Measurements from ENCODE around the gene VWA8.
"Not testable (repeated sequence)": the region's sequence is repeated elsewhere in the genome, so short reads cannot be mapped to it uniquely, and the experiment has no call there.

Gene VWA8

DNA sequence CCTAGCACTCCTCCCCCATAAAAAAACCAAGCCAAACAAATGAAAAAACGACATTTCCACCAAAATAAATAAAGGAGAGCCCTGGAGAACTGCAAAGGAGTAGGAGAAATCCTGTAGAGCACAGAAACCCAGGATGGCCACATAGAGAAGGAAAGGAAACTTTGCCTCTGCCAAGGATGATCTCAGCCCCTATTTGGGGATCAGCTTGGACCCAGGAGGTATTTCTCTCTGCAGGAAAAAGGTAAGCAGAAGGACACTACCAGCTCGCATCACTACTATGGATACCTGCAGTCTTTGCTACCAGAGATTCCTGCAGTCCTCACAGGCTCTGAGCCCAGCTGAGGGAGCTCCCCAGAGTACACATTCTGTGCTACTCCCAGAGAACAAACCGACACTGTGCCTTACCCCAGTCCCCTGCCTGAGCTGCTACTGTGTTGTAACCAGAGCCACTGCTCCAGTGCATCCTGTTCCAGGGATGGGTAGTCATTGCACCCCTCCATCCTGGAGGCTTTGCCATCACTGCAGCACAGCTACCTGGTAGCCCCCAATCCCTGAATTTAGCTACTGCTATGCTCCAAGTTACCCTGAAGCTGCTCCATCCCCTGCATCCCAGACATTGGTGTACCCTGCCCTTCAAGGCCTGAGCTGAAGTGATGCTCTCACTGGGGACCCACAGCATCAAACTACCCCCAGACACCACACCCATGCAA, 41.7 kb downstream of the VWA8 start:
- DNase-seq, result no peak

DNA sequence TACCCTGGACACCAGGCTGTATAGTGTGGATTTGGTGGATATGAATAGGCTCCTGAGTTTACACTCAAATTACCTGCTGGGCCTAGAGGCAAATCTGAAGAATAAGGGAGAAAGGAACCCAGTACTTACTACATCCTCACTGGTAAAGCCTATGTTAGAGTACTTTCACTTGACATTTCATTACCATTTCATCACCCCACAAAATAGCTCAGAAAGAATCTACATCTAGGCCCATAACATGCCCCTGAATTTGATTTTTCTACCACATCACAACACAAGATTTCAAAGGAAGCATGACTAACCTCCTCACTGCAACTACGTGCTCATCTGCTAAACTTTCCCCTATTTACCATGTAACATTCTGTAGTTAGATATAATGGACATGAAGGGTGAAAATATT, 43.3 kb downstream of the VWA8 start:
- no peak for DNase-seq

DNA sequence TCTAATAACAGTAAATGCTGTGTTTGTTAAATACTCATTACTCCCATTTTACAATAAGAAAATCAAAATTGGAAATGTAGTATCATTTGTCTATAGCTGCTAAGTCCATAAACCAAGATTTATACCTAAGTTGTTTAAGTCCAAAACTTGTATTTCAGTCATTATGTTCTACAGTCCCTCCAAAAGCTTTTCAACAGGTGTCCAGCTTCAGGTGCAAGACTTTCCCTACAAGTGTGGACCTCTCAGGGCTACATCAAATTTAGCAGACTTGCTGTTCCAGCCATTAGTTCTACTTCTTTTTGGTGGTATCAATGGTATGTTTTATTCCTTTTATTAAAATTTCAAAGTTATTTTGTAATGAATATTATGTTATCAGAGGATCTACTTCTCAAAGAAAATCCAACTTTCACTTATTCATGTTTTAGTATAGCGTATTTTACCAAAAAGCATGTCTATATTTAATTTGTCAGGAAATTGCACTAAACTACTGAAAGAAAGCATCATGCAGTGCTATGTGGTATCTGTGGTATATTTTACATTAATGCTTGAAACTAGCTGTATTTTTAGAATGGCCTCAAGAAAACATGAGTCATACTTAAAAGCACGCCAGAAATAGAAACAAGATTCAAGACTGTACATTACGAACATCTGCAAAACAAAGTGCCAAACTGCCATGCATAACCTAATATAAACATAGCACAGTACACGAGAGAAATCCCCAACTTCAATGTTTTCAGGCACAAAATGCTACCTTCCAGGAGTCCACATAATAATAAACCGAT, 44.5 kb downstream of the VWA8 start:
- DNase-seq, result peak; percentile 73

DNA sequence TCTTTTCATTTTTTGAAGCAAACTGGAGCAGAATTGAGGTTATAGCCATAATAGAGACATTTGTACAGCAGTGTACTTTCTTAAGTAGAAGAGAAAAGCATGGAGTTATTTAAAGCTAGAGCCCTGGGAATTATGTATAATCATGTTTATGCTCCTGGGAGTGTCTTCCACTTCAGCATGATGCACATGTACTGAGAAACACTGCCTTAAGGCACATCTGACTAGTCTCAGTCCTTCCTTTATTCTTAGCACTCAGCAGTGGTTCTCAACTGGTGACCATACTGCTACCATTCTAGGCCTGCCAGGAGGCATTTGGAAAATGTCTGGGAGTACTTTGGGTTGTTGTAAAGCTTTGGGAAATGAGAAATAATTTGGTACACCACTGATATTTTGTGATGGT, 45.8 kb downstream of the VWA8 start:
- no peak for DNase-seq

DNA sequence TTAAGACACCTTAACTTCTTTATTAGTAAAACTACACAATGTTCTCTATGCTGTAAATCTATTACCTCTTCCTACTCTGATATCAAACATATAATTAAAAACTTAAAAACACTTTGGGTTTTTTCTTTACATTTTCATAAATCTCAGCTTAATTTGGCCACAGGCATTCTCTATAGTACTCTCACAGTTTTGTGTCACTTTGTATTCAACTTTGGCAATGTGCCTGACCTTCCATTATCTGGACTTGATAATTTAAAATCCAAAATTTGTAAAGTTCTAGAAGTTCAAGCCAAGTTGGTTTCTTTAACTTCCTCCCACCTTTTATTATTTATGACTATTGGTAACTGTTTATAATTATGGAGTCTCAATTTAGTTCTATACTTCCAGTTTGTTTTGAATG, 46.4 kb downstream of the VWA8 start:
- DNase-seq, result no peak

DNA sequence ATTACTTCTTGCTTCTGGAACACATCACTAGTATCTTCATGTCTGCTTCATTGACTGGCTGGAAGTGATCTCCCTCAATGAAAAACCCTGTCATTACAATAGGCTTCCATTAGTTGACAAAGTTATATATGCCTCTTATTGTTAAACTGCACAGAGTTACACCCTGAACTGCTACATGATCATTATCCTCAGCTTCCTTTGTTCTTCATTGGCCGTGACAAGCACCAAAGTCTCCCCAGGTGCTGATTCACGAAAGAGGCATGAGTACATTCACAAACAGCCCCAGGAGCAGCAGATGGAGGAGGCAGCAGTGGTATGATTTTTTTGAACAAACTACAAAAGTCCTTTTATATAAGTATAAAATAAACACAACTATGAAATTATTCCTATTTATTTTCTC, 51.4 kb downstream of the VWA8 start:
- no peak for DNase-seq

DNA sequence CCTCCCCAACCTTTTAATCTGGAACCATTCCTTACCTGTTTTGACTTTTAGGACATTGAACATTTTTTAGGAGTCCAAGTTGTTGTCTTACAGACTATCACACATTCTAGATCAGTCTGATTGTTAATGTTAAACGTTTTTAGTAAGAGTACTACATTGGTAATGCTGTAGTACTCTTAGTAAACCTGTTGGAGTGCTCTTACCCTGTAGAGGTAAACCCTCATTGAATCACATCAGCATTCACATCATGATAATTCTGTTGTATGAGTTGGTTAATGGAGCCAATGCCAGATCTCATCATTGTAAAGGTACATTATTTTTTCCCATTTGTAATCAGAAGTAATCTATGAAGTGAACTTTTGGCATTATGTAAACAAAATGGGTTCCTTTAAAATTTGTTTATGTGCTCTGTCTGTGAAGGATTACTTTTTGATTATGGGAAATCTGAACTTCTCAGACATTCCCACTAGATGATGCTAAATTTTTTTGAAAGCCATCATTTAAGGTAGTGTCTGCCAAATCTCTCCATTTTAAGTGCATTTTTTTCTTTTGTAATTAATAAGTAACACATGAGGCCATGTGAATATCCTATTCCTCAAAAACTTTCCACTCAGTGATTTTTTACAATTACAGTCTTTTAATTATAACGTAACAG, 55.2 kb downstream of the VWA8 start:
- no peak for DNase-seq

DNA sequence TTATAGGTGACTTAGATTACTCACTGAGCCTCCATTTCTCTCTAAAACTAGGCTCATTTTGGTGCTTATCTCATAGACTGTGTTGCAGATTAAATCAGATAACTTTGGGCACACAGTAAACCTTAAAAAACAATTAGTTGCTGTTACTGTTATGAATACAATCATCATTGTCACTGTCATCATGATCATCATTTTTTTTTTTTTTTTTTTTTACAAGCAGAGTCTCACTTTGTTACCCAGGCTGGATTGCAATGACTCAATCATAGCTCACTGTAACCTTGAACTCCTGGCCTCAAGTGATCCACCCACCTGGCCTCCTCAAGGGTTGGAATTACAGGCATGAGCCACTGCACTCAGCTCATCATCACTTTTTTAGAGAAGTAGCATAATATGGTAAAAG, 60.0 kb downstream of the VWA8 start:
- no peak for DNase-seq

DNA sequence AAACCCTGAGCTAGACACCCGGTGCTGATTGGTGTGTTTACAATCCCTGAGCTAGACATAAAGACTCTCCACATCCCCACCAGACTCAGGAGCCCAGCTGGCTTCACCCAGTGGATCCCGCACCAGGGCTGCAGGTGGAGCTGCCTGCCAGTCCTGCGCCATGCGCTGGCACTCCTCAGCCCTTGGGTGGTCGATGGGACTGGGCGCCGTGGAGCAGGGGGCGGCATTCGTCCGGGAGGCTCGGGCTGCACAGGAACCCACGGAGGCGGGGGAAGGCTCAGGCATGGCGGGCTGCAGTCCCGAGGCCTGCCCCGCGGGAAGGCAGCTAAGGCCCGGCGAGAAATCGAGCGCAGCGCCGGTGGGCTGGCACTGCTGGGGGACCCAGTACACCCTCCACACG, 62.5 kb downstream of the VWA8 start:
- DNase-seq, result not testable (repeated sequence)

DNA sequence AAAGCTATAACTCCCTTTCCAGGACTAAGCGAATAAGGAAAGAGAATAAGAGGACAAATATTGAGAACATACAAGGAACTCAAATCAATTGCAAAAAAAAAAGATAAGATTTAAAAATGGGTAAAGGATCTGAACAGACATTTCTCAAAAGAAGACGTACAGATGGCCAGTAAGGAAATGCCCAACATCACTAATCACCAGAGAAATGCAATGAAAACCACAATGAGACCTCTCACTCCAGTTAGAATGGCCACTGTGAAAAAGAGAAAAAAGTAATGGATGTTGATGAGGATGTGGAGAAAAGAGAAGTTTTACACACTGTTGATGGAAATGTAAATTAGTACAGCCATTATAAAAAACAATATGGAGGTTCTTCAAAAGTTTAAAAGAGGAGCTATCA, 63.8 kb downstream of the VWA8 start:
- no peak for DNase-seq

DNA sequence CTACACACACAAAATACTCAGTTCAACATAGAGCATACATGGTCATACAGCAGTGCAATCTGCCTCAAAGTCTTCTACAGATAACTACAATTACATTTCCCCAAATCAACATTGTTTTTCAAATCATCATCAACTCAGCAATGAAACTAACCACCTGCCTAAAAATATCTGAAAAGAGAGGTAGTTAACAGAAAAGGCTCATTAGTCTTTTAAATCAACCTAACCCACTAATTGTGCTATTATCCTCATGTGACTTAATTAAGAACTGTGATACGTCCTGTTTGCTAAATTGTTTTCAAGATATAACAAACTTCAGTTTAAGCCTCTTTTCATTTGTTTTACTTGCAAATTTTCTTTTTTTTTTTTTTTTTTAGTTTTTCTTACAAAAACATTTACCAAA, 65.4 kb downstream of the VWA8 start:
- no peak for DNase-seq

DNA sequence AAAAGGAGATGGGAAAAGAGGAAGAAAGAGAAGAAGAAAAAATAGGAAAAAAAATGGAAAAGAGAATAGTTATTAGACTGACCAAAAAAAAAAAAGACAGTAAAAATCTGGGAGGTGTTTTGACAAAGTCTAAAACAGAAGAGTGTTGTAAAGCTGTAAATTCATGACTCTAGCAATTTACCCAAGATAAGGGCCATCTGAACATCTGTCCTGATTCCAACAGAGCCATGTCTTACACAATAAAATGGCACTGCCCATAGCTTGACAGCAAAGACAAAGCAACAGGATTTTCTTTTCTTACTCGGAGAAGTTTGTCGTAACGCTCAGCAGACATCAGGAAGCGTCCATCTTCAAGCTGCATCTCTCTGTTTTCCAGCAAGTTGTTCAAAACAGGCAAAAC, 69.8 kb downstream of the VWA8 start:
- no peak for DNase-seq

DNA sequence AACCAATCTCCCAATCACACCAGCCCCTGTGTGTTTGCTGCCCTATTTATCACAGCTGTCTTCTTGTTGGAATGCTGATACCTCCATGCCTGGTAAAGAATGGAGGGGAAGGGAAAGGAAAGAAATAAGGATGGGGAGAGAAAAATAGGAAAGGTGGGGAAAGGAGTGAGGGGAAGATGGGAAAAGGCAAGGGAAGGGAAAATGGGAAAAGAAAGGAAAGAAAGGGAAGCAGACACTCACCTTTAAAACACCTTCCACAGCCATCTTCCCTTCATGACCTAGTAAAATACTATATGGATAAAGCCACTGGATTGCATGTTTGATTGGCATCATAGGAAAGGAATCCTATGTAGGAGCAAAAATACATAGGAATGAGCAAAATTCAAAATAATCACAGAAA, 77.8 kb downstream of the VWA8 start:
- DNase-seq, result no peak

DNA sequence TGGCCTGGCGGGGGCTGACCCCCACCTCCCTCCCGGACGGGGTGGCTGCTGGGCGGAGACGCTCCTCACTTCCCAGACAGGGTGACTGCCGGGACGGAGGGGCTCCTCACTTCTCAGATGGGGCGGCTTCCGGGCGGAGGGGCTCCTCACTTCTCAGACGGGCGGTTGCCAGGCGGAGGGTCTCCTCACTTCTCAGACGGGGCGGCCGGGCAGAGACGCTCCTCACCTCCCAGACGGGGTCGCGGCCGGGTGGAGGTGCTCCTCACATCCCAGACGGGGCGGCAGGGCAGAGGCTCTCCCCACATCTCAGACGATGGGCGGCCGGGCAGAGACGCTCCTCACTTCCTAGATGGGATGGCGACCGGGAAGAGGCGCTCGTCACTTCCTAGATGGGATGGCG, 79.0 kb downstream of the VWA8 start:
- DNase-seq, result not testable (repeated sequence)

DNA sequence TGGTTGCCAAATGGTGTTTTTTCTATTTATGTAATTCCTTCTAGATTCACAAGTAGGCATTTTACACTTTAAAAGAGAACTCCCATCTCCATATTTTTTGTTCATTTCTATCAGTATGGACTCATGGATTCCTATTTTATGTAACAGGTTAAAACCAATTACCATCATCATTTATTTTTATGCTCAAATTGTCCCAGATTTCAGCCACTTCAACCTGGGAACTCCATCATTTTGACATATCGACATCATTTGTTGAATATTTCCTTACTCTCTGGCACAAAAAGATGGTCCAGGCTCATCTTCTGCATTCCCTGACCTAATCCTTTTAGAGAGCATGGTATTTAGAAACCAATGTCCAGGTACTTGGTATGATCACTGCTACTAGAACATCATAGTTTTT, 79.9 kb downstream of the VWA8 start:
- no peak for DNase-seq

DNA sequence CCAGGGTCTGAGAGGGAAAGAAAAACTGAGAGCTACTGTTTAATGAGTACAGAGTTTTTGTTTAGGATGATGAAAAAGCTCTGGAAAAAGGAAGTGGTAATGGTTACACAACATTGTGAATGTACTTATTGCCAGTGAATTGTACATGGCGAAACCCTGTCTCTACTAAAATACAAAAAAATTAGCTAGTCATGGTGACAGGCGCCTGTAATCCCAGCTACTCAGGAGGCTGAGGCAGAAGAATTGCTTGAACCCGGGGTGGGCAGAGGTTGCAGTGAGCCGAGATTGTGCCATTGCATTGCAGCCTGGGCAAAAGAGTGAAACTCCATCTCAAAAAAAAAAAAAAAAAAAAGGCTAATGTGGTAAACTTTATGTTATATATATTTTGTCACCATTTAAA, 96.3 kb downstream of the VWA8 start:
- peak; percentile 91 for DNase-seq

DNA sequence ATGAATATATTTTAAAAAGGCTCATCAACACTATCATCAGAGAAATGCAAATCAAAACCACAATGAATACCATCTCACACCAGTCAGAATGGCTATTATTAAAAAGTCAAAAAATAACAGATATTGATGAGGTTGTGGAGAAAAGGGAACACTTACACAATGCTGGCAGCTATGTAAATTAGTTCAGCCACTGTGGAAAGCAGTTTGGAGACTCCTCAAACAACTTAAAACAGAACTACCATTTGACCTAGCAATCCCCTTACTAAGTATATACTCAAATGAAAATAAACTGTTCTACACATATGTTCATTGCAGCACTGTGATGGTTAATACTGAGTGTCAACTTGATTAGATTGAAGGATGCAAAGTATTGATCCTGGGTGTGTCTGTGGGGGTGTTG, 98.2 kb downstream of the VWA8 start:
- not testable (repeated sequence) for DNase-seq

DNA sequence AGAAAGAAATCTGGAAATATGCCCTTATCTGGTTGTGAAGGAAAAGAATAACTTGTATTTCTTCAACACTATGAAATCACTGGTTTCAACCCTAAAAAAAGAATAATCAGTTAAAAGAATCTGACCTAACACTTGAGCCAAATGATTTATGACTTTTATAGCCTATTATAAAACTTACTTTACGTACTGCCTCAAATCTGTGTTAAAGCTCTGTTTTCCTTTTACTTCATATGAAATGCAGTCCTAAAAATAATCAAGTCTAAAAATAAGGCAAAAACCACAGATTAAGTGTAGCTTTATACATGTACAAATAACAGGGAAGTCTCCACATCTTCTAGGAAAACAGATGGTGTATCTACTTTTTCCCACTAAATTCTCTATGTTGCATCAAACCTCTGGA, 101.3 kb downstream of the VWA8 start:
- DNase-seq, result no peak

DNA sequence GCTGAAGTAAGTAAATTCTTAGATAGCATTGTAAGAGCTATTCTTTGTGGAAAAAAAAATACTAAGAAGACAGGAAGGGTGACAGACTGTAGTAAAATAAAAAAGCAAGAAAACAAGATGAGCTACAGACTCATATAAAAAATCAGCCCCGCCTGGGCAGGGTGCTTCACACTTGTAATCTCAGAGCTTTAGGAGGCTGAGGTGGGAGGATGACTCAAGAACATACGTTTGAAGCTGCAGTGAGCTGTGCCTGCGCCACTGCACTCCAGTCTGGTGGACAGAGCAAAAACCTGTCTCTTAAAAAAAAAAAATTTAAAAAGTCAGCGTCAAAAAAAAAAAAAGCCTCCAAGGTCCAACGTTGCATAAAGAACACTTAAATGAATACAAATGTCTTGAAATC, 102.1 kb downstream of the VWA8 start:
- DNase-seq, result no peak

DNA sequence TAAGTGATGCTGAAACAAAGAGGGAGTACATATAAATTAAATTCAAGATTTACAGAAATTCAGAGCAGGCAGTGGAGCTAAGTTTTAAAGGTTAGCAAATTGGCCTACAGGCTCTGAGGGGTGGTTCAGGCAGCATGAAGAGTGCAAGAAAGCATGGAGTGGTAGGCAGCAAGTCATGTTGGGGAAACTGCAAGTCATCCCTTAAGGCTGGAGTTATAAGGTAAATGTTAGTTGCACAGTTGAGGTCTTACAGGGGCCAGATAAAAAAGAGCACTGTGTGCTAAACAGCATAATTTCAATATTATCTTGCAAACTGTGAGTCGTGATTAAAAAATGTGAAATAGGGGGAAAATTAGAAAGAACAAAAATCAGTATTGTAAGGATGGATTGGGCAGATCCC, 106.2 kb downstream of the VWA8 start:
- DNase-seq, result no peak

DNA sequence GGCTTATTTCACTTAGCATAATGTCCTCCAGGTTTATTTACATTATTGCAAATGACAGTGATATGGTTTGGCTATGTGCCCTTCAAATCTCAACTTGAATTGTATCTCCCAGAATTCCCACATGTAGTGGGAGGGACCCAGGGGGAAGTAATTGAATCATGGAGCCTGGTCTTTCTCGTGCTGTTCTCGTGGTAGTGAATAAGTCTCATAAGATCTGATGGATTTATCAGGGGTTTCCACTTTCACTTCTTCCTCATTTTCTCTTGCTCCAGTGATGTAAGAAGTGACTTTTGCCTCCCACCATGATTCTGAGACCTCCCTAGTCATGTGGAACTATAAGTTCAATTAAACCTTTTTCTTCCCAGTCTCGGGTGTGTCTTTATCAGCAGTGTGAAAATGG, 109.6 kb downstream of the VWA8 start:
- no peak for DNase-seq

DNA sequence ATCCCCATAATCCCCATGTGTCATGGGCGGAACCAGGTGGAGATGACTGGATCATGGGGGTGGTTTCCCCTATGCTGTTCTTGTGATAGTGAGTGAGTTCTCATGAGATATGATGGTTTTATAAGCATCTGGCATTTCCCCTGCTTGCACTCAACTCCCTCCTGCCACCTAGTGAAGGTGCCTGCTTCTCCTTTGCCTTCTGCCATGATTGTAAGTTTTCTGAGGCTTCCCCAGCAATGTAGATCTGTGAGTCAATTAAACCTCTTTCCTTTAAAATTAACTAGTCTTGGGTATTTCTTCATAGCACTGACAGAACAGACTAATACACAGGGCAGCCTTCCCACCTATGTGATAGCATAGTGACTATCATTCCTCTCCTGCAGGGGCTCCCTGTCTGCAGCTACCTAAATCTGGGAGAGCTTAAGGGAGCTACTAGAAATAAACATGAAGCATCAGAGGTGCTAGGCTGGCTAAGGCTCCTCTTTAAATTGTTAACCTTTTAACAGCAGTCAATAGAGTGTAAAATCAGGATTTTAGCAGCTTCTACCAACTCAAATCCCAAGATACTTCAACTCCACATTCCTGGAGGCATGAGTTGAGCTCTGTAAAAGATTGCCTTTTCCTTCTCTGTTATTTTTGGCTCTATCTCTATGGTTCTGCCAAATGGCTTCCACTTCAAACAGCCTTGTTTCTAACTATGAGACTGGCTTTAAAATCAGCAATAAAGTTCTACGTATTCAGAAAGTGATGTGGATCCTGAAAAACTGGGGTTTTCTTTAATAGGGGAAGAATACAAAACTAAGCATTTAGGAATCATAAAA, 112.3 kb downstream of the VWA8 start:
- DNase-seq, result no peak

DNA sequence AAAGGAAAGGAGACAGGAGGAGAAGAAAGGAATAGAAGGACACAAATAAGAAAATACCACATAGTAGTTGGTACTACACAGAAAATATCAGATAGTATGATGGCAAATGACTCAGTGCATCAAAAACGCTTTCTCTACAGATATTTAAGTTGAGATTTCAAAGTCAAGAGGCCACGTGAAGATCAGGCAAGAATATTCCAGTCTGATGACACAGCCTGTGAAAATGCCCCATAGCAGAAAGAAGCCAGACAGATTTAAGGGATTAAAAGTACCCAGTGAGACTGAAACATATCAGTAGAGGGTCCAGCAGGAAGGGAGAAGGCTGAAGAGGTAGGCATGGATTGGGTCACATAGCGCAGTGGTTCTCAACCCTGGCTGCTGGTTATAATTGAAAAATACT, 113.7 kb downstream of the VWA8 start:
- no peak for DNase-seq
